Measurements from ENCODE around the gene RACGAP1. TPM values are rescaled to one million over a fixed set of nuclear protein-coding genes. Genes with fewer than 3 reads are reported as not detected.
A peak's percentile ranks its signal among the peaks of the same experiment; 100 is the strongest.

The RACGAP1 gene, protein sequence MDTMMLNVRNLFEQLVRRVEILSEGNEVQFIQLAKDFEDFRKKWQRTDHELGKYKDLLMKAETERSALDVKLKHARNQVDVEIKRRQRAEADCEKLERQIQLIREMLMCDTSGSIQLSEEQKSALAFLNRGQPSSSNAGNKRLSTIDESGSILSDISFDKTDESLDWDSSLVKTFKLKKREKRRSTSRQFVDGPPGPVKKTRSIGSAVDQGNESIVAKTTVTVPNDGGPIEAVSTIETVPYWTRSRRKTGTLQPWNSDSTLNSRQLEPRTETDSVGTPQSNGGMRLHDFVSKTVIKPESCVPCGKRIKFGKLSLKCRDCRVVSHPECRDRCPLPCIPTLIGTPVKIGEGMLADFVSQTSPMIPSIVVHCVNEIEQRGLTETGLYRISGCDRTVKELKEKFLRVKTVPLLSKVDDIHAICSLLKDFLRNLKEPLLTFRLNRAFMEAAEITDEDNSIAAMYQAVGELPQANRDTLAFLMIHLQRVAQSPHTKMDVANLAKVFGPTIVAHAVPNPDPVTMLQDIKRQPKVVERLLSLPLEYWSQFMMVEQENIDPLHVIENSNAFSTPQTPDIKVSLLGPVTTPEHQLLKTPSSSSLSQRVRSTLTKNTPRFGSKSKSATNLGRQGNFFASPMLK
- 7.7 TPM for total RNA-seq
- polyA plus RNA-seq (ENCODE audit: insufficient read depth, low read depth, low replicate concordance), result 5.0 TPM
- long read RNA-seq, donor 1, partial matches to known transcripts, result 0 of 5 reads
- long read RNA-seq, donor 1, other reads (novel, unspliced or antisense), result 0 of 5 reads
- long read RNA-seq, donor 2, partial matches to known transcripts, result 0 of 2 reads
- long read RNA-seq, donor 2, other reads (novel, unspliced or antisense), result 0 of 2 reads
- long read RNA-seq, donor 3, partial matches to known transcripts, result 0 of 3 reads
- long read RNA-seq, donor 3, other reads (novel, unspliced or antisense), result 0 of 3 reads
- long read RNA-seq, donor 4, partial matches to known transcripts, result 0 of 3 reads
- long read RNA-seq, donor 4, other reads (novel, unspliced or antisense), result 0 of 3 reads
- long read RNA-seq, donor 5, result 0 reads
- long read RNA-seq, donor 6, partial matches to known transcripts, result 0 of 2 reads
- long read RNA-seq, donor 6, other reads (novel, unspliced or antisense), result 0 of 2 reads
- long read RNA-seq, donor 7, result 0 reads
- long read RNA-seq, donor 8, partial matches to known transcripts, result 0 of 3 reads
- long read RNA-seq, donor 8, other reads (novel, unspliced or antisense), result 0 of 3 reads
- long read RNA-seq, donor 9, partial matches to known transcripts, result 34 of 37 reads
- long read RNA-seq, donor 9, other reads (novel, unspliced or antisense), result 0 of 37 reads
- long read RNA-seq, donor 10, partial matches to known transcripts, result 0 of 3 reads
- long read RNA-seq, donor 10, other reads (novel, unspliced or antisense), result 0 of 3 reads

- TF ChIP-seq, protein P1, sequence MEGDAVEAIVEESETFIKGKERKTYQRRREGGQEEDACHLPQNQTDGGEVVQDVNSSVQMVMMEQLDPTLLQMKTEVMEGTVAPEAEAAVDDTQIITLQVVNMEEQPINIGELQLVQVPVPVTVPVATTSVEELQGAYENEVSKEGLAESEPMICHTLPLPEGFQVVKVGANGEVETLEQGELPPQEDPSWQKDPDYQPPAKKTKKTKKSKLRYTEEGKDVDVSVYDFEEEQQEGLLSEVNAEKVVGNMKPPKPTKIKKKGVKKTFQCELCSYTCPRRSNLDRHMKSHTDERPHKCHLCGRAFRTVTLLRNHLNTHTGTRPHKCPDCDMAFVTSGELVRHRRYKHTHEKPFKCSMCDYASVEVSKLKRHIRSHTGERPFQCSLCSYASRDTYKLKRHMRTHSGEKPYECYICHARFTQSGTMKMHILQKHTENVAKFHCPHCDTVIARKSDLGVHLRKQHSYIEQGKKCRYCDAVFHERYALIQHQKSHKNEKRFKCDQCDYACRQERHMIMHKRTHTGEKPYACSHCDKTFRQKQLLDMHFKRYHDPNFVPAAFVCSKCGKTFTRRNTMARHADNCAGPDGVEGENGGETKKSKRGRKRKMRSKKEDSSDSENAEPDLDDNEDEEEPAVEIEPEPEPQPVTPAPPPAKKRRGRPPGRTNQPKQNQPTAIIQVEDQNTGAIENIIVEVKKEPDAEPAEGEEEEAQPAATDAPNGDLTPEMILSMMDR (IDR thresholded peaks at IDR 0.05; ENCODE audit: borderline replicate concordance, extremely low read depth, insufficient read depth), result no peak
- Histone ChIP-seq H3K4me1 (ENCODE audit: control insufficient read depth in 2 of 3, insufficient read depth in 2 of 3, low read depth in 1 of 3, low read length in 3 of 3) (no peaks in the 10 kb centered on the region), H3K27me3 (ENCODE audit: control insufficient read depth, insufficient read depth, low read length) (no peaks in the 10 kb centered on the region), H3K9ac (ENCODE audit: low read length in 3 of 3) (peak within 1 kb of the TSS; percentile 29 to 79 (median 49)), H3K27ac (ENCODE audit: low read depth in 2 of 2, low read length in 2 of 2) (peak within 1 kb of the TSS in 1 of 2 donors; percentile 45), H3K9me3 (ENCODE audit: control insufficient read depth in 2 of 3, insufficient read depth in 1 of 3, low read length in 3 of 3) (no peaks in the 10 kb centered on the region), H3K36me3 (ENCODE audit: control insufficient read depth in 2 of 3, insufficient read depth in 3 of 3, low read length in 3 of 3) (no peaks in the 10 kb centered on the region), H3K4me3 (ENCODE audit: low read length in 3 of 3) (peak within 1 kb of the TSS; percentile 74 to 88 (median 79))
- FAIRE-seq, result peak; percentile 98
- DNase-seq, result peak; percentile 98 to 100 (median 98)
- intact Hi-C loops (cut with DNase I), result no loop called here
Measured at GRCh38 chr12:50025187-50026059, at the start of gene RACGAP1. TSS of gene RACGAP1 (minus strand) at chr12:50025494. CDS start at chr12:50016715, 8,779 bp downstream.

GRCh38 chr12:50073712-50074111 lies 48.4 kb upstream of the RACGAP1 start:
- no peak for FAIRE-seq
- H3K36me3 ChIP-seq (ENCODE audit: control insufficient read depth in 2 of 3, insufficient read depth in 3 of 3, low read length in 3 of 3), result no peaks in the 10 kb centered on the region
- H3K9me3 ChIP-seq (ENCODE audit: control insufficient read depth in 2 of 3, insufficient read depth in 1 of 3, low read length in 3 of 3), result no peaks in the 10 kb centered on the region
- H3K9ac ChIP-seq (ENCODE audit: low read length in 3 of 3), result no peak overlapping the region
- DNase-seq, result peak in 1 of 5 donors; percentile 53
- no peak overlapping the region for H3K4me3 ChIP-seq (ENCODE audit: low read length in 3 of 3)
- intact Hi-C loops (cut with DNase I), result loop anchor here (10.0 kb wide), 1 partner anchor 101 kb away; no protein-coding TSS in a partner anchor
- H3K27me3 ChIP-seq (ENCODE audit: control insufficient read depth, insufficient read depth, low read length), result no peaks in the 10 kb centered on the region
- TF ChIP-seq, protein P1 (IDR thresholded peaks at IDR 0.05; ENCODE audit: borderline replicate concordance, extremely low read depth, insufficient read depth), result no peak
- H3K27ac ChIP-seq (ENCODE audit: low read depth in 2 of 2, low read length in 2 of 2), result no peak overlapping the region
- H3K4me1 ChIP-seq (ENCODE audit: control insufficient read depth in 2 of 3, insufficient read depth in 2 of 3, low read depth in 1 of 3, low read length in 3 of 3), result peaks cover 0 to 2% (median 0%) of the 10 kb centered on the region in 3 donors

DNA sequence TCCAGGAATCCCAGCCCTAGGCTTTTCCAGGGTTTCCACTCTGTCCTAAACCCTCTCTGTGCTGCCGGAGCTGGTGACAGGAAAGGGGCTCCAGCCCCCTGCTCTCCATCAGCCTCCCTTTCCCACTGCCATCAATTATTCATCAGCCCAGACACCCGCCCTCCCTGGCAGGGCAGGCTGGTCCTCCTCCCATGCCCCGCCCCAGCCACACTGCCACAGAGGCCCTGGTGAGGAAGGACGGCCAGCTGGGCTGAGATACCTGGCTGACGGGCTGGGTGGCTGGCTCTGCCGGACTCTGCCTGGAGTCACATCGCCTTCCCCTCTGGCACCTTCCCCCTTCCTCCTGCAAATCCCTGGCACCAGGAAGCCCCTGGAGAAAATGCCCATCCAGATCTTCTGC lies 47.9 kb upstream of the RACGAP1 start:
- FAIRE-seq, result no peak
- no peaks in the 10 kb centered on the region for H3K9me3 ChIP-seq (ENCODE audit: control insufficient read depth in 2 of 3, insufficient read depth in 1 of 3, low read length in 3 of 3)
- H3K9ac ChIP-seq (ENCODE audit: low read length in 3 of 3), result no peak overlapping the region
- no peak overlapping the region for H3K27ac ChIP-seq (ENCODE audit: low read depth in 2 of 2, low read length in 2 of 2)
- peaks cover 0 to 2% (median 0%) of the 10 kb centered on the region in 3 donors for H3K4me1 ChIP-seq (ENCODE audit: control insufficient read depth in 2 of 3, insufficient read depth in 2 of 3, low read depth in 1 of 3, low read length in 3 of 3)
- TF ChIP-seq, protein P1 (IDR thresholded peaks at IDR 0.05; ENCODE audit: borderline replicate concordance, extremely low read depth, insufficient read depth), result no peak
- H3K27me3 ChIP-seq (ENCODE audit: control insufficient read depth, insufficient read depth, low read length), result no peaks in the 10 kb centered on the region
- H3K36me3 ChIP-seq (ENCODE audit: control insufficient read depth in 2 of 3, insufficient read depth in 3 of 3, low read length in 3 of 3), result no peaks in the 10 kb centered on the region
- no peak overlapping the region for H3K4me3 ChIP-seq (ENCODE audit: low read length in 3 of 3)
- intact Hi-C loops (cut with DNase I), result loop anchor here (10.0 kb wide), 1 partner anchor 102 kb away; no protein-coding TSS in a partner anchor
- DNase-seq, result peak in 1 of 5 donors; percentile 61

Data from kidney (tissue), 22 donors.